DMS153 treated with DMSO at 0.1 percent for 48 hours (cell line): ENCODE data around the gene POLR2J.
"Not testable (repeated sequence)": the region's sequence is repeated elsewhere in the genome, so short reads cannot be mapped to it uniquely, and the experiment has no call there.

Source experiments
- DNase-seq: peaks from one replicate; lab custom pipeline; 2025; ENCODE audit not compliant: unreplicated experiment; lab: John Stamatoyannopoulos, UW

Gene POLR2J

DNA sequence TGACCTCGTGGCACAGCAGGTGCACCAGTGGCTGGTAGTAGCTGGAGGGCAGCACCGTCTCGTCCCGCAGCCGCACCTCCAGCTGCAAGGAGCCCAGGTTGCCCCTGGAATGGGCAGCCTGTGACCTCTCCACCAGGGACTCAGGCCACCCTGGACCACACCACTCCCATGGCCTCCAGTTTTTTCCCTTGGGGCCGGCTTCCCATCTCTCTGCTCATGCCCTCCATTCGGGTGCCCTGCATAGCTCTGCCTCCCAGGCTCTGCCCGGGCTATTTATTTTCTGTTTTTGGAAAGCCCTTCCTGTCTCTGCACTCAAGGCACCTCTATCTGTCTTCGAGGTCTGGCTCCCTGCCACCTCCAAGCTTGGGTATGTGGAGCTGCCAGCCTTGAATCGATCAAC is 18.1 kb upstream of the POLR2J start:
- not testable (repeated sequence) for DNase-seq

GRCh38 chr7:102494473-102495149 is 15.9 kb upstream of the POLR2J start:
- DNase-seq, result not testable (repeated sequence)

DNA sequence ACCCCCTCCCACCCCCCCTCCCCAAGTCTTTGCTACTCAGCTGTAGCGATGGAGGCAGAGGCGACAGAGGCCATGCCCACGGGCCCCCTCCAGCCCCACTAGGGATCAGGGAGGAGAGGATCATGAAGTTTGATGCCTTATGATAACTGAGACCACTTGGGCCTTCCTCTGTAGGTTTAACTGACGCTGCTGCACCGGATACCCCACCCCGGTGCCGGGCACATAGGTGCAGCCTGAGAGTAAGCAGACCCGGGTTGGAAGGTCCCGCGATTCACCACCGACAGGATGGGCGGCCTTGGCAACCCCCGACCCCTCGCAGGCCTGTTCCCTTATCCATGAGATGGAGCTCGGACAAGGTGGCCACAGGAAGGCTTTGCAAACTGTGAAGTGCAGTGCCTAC is 15.3 kb upstream of the POLR2J start:
- DNase-seq, result not testable (repeated sequence)

- DNase-seq, result not testable (repeated sequence)
Measured at GRCh38 chr7:102493220-102493935, 14.7 kb upstream of the POLR2J start.

GRCh38 chr7:102490529-102491075 is 11.9 kb upstream of the POLR2J start:
- not testable (repeated sequence) for DNase-seq

- not testable (repeated sequence) for DNase-seq
Measured at GRCh38 chr7:102484317-102484716, 5.6 kb upstream of the POLR2J start.

- not testable (repeated sequence) for DNase-seq
Measured at GRCh38 chr7:102481962-102482361, 3.2 kb upstream of the POLR2J start.

DNA sequence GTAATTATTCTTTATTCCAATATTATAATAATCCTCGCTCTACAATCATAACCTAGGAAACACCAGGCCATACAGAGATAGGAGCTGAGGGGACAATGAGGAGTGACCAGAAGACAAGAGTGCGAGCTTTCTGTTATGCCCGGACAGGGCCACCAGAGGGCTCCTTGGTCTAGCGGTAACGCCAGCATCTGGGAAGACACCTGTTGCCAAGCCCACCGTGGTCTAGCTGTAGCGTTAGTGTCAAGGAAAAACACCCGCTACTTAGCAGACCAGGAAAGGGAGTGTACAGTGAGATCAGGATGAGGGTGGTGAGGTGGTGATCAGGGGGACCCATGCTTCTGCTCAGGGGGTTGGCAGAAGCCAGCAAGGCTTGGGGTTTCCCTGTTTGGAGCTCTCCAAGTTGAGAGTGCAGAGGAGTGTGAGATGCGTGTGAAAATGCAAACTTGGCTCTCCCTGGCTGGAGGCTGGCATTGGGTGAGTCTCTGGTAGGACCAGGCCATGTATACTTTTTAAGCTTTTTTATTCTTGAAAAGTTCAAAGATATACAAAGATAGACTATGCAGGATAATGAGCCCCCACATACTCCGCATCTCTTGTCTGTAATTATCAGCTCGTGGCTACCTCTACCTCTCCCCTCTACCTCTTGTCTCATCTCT is 1.4 kb upstream of the POLR2J start:
- not testable (repeated sequence) for DNase-seq

DNA sequence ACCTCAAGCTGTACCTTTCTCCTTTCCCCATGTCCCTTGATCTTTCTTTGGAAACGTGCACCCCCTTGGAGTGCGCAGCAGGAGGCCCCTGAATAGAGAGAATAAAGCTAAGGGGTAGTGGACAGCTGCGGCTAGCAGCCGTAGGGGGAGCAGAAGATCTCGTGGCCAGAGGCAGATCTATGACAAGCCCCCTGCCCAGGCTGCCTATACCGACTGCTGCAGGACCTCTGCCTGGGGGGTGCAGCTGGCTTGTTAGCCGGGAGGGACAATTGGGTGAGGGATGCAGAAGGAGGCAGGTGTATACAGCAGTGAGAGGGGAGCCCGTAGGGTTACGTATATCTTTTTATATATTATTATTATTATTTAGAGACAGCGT is 475 bp upstream of the POLR2J start:
- DNase-seq, result not testable (repeated sequence)

DNA sequence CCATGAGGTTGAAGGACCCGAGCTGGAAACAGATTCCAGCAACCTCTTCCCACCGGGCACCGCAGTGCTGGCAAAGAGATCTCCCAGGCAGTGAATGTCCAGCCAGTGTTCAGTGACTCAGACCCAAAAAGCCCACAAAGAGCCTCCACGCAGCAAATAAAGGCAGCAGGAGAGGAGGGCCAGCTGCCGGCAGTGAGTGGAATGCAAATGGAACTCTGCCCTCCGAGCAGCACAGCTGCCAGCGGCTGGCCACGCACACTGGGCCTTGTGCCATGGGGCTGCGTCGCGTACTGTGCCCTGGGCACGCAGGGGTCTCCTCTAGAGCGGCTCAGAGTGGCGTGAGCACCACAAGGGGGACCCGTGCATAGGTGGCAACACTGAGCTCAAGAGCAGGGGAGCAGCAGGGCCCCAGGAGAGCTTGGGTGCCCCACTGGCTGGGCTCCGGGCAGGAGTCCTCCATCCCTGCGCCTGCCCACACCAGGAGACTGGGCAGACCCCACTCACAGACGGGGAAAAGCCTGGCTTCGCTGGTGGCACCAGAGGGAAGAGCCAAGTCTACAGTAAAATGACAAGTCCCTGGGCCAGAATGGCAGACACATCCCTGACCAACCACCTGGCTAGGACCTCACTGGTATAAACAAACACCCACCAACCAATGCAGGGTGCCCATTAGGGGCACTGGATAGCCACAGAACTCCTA is 3.8 kb downstream of the POLR2J start:
- not testable (repeated sequence) for DNase-seq

DNA sequence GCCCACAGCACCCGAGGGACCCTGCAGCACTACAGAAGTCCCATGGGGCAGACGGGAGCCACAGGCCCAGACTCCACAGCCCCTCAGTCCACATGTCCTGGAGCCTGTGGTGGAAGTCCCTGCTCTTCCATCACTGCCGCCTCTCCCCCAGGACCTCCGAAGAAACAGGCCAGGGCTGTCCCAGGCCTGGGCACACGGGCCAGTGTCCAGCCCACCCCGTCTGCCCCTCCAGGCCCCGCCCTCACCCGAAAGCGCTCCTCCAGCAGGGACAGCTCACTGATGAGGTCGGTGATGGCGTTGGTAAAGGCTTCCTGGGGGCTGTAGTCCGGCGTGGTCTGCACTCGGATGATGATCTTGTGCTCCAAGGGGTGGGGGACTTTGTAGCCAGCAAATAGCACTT is 4.6 kb downstream of the POLR2J start:
- not testable (repeated sequence) for DNase-seq

- DNase-seq, result no peak
Measured at GRCh38 chr7:102473271-102473991, 5.3 kb downstream of the POLR2J start.

GRCh38 chr7:102472126-102473041 is 6.3 kb downstream of the POLR2J start:
- DNase-seq, result no peak

DNA sequence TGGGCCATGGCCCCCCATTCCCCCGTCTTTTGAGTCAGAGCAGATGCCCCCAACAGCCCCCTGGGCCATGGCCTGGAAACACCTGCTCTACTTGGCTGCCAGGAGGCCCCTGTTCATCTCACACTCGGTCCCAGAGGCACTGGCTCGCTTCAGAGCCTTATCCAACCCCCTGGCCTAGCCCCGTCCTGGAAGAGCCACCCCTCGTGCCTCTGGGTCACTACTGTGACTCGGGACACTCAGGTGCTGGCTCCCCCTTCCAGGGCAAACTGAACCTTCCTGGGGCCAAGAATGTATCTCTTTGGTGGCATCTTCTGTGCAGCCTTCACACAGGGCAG is 7.0 kb downstream of the POLR2J start:
- DNase-seq, result no peak

DNA sequence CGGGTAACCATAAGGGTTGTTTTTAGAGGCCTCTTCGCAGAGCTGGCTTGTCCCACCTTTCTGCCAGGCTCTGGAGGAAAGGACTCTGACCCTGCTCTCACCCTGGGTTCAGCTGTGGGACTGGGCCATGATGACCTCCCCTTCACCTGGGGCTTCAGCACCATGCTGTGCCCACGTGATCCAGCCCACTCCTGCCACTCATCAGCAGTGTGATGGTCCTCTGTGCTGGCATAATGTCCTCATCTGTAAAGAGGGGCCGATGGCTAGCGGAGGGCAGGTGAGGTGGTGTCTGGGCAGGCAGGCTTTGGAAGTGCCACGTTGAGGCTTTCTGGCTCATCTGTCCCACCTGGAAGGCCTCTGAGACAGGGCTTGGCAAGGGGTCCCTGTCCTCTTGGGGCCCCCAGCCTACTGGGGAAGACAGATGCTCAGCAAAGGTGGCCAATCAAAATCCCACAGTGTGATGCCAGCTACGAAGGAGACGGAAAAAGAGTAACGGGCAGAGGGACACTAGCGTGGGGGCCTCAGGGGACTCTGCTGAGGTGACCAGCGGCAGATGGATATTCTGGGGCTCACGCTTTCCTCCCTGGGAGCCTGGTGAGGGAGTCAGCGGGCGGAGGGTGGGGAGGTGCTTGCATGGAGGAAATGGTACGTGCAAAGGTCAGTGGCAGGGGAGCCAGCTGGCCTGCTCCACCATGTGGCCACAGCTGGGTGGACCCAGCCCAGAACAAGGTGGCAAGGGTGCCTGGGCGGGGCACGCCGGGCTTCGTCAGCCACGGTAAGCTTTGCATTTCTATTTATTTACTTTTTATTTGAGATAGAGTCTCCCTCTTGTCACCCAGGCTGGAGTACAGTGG is 8.5 kb downstream of the POLR2J start:
- DNase-seq, result no peak

- no peak for DNase-seq
Measured at GRCh38 chr7:102469351-102469971, 9.3 kb downstream of the POLR2J start.

GRCh38 chr7:102468478-102469350 is 10.0 kb downstream of the POLR2J start:
- DNase-seq, result no peak
